OCI-LY3 (cell line): ENCODE measurements around the gene RING1.

Source experiments
- H2AFZ ChIP-seq: fragments of 200-600, 300-600 bp; shearing (Covaris generic); 2 replicates; pipeline ENCODE4 v1.6.0; 2014; ENCODE audit warnings: antibody characterized with exemption, low read depth, low read length
- H3K27ac ChIP-seq: fragments of 200-600, 300-600 bp; sonication (generic); 2 replicates; pipeline ENCODE4 v1.5.1; 2014; ENCODE audit warnings: mild to moderate bottlenecking, low read length, moderate library complexity, mixed read lengths
- H3K27me3 ChIP-seq: fragments of 200-600, 300-600 bp; sonication (generic); 2 replicates; pipeline ENCODE4 v1.6.1; 2014; ENCODE audit warnings: low read depth, low read length, mixed read lengths
- H3K36me3 ChIP-seq: fragments of 200-600, 300-600 bp; sonication (generic); replicated peaks from 2 replicates; pipeline ENCODE3; 2014; ENCODE audit warnings: low read depth, low read length, mixed read lengths
- H3K4me1 ChIP-seq: fragments of 300-600, 200-600 bp; sonication (generic); 2 replicates; pipeline ENCODE4 v1.6.1; 2014; ENCODE audit warnings: low read length, mixed read lengths
- H3K4me2 ChIP-seq: fragments of 200-600, 300-600 bp; sonication (generic); 2 replicates; pipeline ENCODE4 v1.6.1; 2014; ENCODE audit warnings: low read length, mixed read lengths
- H3K4me3 ChIP-seq: fragments of 300-600, 200-600 bp; sonication (generic); 2 replicates; pipeline ENCODE4 v1.5.1; 2014; ENCODE audit warnings: antibody characterized with exemption, mild to moderate bottlenecking, low read length, moderate library complexity
- H3K79me2 ChIP-seq: fragments of 300-600, 200-600 bp; shearing (Covaris generic); 2 replicates; pipeline ENCODE4 v1.6.1; 2014; ENCODE audit warnings: mild to moderate bottlenecking, low read length, mixed read lengths
- H3K9ac ChIP-seq: fragments of 300-600, 200-600 bp; shearing (Covaris generic); 2 replicates; pipeline ENCODE4 v1.6.0; 2014; ENCODE audit warnings: mild to moderate bottlenecking, low read length, moderate library complexity
- H3K9me3 ChIP-seq: fragments of 200-600, 300-600 bp; shearing (Covaris generic); 2 replicates; pipeline ENCODE4 v1.6.1; 2014; ENCODE audit warnings: low read length, mixed read lengths; ENCODE audit not compliant: insufficient read depth
- H4K20me1 ChIP-seq: fragments of 200-600, 300-600 bp; sonication (generic); 2 replicates; pipeline ENCODE4 v1.6.1; 2016; ENCODE audit warnings: low read length, mixed read lengths; ENCODE audit not compliant: insufficient read depth
- EZH2phosphoT487 ChIP-seq: fragments of 200-600 bp; shearing (Covaris generic); IDR thresholded peaks from 2 replicates; pipeline ENCODE4 v1.6.1; 2018; ENCODE audit warnings: antibody characterized with exemption, mixed run types, low read depth
- TF ChIP-seq, protein P1 (sequence below): fragments of 200-600, 300-600 bp; sonication (generic); IDR thresholded peaks from 2 replicates; pipeline ENCODE4 v1.5.1; 2014; ENCODE audit warnings: antibody characterized with exemption, low read length, low read depth

The RING1 gene

GRCh38 chr6:33185190-33185589 lies 23.1 kb upstream of the RING1 start:
- no peak for TF ChIP-seq EZH2phosphoT487
- TF ChIP-seq, protein P1, sequence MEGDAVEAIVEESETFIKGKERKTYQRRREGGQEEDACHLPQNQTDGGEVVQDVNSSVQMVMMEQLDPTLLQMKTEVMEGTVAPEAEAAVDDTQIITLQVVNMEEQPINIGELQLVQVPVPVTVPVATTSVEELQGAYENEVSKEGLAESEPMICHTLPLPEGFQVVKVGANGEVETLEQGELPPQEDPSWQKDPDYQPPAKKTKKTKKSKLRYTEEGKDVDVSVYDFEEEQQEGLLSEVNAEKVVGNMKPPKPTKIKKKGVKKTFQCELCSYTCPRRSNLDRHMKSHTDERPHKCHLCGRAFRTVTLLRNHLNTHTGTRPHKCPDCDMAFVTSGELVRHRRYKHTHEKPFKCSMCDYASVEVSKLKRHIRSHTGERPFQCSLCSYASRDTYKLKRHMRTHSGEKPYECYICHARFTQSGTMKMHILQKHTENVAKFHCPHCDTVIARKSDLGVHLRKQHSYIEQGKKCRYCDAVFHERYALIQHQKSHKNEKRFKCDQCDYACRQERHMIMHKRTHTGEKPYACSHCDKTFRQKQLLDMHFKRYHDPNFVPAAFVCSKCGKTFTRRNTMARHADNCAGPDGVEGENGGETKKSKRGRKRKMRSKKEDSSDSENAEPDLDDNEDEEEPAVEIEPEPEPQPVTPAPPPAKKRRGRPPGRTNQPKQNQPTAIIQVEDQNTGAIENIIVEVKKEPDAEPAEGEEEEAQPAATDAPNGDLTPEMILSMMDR, result no peak
- H3K79me2 ChIP-seq, result no peaks in the 10 kb centered on the region
- H3K9ac ChIP-seq, result no peak overlapping the region
- no peak overlapping the region for H2AFZ ChIP-seq
- H3K4me3 ChIP-seq, result no peak overlapping the region
- no peak overlapping the region for H3K27ac ChIP-seq
- no peaks in the 10 kb centered on the region for H4K20me1 ChIP-seq
- no peaks in the 10 kb centered on the region for H3K36me3 ChIP-seq
- peaks cover 5% of the 10 kb centered on the region; the same call in 1 of the 2 replicates for H3K4me1 ChIP-seq
- no peak overlapping the region for H3K4me2 ChIP-seq
- no peaks in the 10 kb centered on the region for H3K9me3 ChIP-seq
- H3K27me3 ChIP-seq, result no peaks in the 10 kb centered on the region

DNA sequence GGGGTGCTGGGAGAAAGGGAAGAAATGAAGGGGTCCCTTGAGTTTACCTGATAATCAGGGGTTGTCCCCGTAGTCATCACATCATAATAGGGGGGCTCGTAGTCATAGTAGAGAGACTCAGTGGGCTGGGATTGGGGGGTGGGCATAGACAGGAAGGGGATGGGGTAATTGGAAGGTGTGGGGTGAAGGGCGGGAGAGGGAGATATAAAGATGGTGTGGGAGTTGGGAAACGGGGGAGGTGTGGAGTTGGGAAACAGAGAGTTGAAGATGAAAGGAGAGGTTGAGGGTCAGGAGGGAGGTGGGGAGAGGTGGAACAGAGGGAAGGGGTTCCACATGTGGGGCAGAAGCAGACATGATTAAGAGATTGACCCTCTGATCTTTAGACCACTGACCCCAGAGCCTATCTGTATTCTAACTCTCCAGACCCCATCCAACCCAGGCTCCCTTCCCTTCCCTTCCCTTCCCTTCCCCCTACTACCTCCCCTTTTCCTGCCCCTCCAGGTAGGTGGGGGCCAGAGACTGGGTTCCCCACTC lies 22.6 kb upstream of the RING1 start:
- H3K4me2 ChIP-seq, result no peak overlapping the region
- H3K27ac ChIP-seq, result no peak overlapping the region
- no peaks in the 10 kb centered on the region for H3K36me3 ChIP-seq
- no peak overlapping the region for H3K4me3 ChIP-seq
- H2AFZ ChIP-seq, result no peak overlapping the region
- H3K9ac ChIP-seq, result no peak overlapping the region
- H4K20me1 ChIP-seq, result no peaks in the 10 kb centered on the region
- no peaks in the 10 kb centered on the region for H3K79me2 ChIP-seq
- H3K27me3 ChIP-seq, result no peaks in the 10 kb centered on the region
- H3K9me3 ChIP-seq, result no peaks in the 10 kb centered on the region
- TF ChIP-seq, protein P1, result no peak
- TF ChIP-seq EZH2phosphoT487, result no peak
- H3K4me1 ChIP-seq, result peaks cover 5% of the 10 kb centered on the region; the same call in 1 of the 2 replicates

GRCh38 chr6:33187809-33188208 lies 20.5 kb upstream of the RING1 start:
- peaks cover 5% of the 10 kb centered on the region; the same call in 1 of the 2 replicates for H3K4me1 ChIP-seq
- no peak overlapping the region for H2AFZ ChIP-seq
- no peak overlapping the region for H3K9ac ChIP-seq
- no peaks in the 10 kb centered on the region for H3K9me3 ChIP-seq
- no peak overlapping the region for H3K4me3 ChIP-seq
- H4K20me1 ChIP-seq, result no peaks in the 10 kb centered on the region
- H3K27me3 ChIP-seq, result no peaks in the 10 kb centered on the region
- TF ChIP-seq, protein P1, result no peak
- TF ChIP-seq EZH2phosphoT487, result no peak
- no peak overlapping the region for H3K27ac ChIP-seq
- no peak overlapping the region for H3K4me2 ChIP-seq
- no peaks in the 10 kb centered on the region for H3K79me2 ChIP-seq
- no peaks in the 10 kb centered on the region for H3K36me3 ChIP-seq

GRCh38 chr6:33189164-33189563 lies 19.1 kb upstream of the RING1 start:
- no peaks in the 10 kb centered on the region for H3K36me3 ChIP-seq
- TF ChIP-seq EZH2phosphoT487, result no peak
- TF ChIP-seq, protein P1, result no peak
- H3K4me3 ChIP-seq, result no peak overlapping the region
- H3K9me3 ChIP-seq, result no peaks in the 10 kb centered on the region
- no peaks in the 10 kb centered on the region for H3K4me1 ChIP-seq
- no peak overlapping the region for H3K9ac ChIP-seq
- H4K20me1 ChIP-seq, result no peaks in the 10 kb centered on the region
- H3K27me3 ChIP-seq, result no peaks in the 10 kb centered on the region
- no peak overlapping the region for H2AFZ ChIP-seq
- H3K4me2 ChIP-seq, result no peak overlapping the region
- H3K27ac ChIP-seq, result no peak overlapping the region
- H3K79me2 ChIP-seq, result no peaks in the 10 kb centered on the region
